HEK293 (cell line): ENCODE measurements around the gene ICAM2.
"Not testable (repeated sequence)": the region's sequence is repeated elsewhere in the genome, so short reads cannot be mapped to it uniquely, and the experiment has no call there.

Experiments used
- CTCF ChIA-PET: fragments of 350-600 bp; formaldehyde crosslinking; extraction: SDS; loops from one replicate; lab custom pipeline; 2021; ENCODE audit warnings: antibody characterized with exemption; lab: Yijun Ruan, JAX
- POLR2A ChIA-PET: fragments of 300-600 bp; formaldehyde crosslinking; extraction: SDS; loops from one replicate; lab custom pipeline; 2020; ENCODE audit warnings: antibody characterized with exemption, inconsistent platforms; lab: Yijun Ruan, JAX
- H3K27ac ChIP-seq: fragments of 200-500 bp; sonication (Bioruptor generic); 2 replicates; pipeline ENCODE4 v1.5.1; 2014; ENCODE audit warnings: low read depth, low read length, control low read depth, inconsistent platforms; ENCODE audit errors: extremely low read depth
- H3K36me3 ChIP-seq, 2 experiments: fragments of 200-500 bp in 1 of 2; sonication (Bioruptor generic) in 1 of 2; 1 replicate in 1 of 2; 2 replicates in 1 of 2; pipeline ENCODE4 v1.5.1; 2014 to 2017; ENCODE audit warnings: inconsistent platforms in 2 of 2, low read length in 2 of 2; ENCODE audit not compliant: control insufficient read depth in 2 of 2, insufficient read depth in 1 of 2
- H3K4me1 ChIP-seq: fragments of 200-500 bp; sonication (Bioruptor generic); 2 replicates; pipeline ENCODE4 v1.5.1; 2014; ENCODE audit warnings: mild to moderate bottlenecking, low read length, inconsistent platforms; ENCODE audit not compliant: control insufficient read depth, insufficient read depth
- H3K4me3 ChIP-seq: 2 replicates; pipeline ENCODE4 v1.5.1; 2011; ENCODE audit warnings: low read depth, mild to moderate bottlenecking, control low read depth, low read length, moderate library complexity
- H3K9me3 ChIP-seq: fragments of 200-500 bp; sonication (Bioruptor generic); 2 replicates; pipeline ENCODE4 v1.5.1; 2014; ENCODE audit warnings: low read depth, low read length, inconsistent platforms; ENCODE audit not compliant: control insufficient read depth, insufficient read depth
- HOXC10 ChIP-seq: sonication (generic); formaldehyde crosslinking; IDR thresholded peaks from 2 replicates; pipeline ENCODE4 v1.8.1; 2023; ENCODE audit warnings: mild to moderate bottlenecking, missing genetic modification reagents
- TSHZ1 ChIP-seq: fragments of 450-650 bp; formaldehyde crosslinking; IDR thresholded peaks from 2 replicates; pipeline ENCODE4 v1.5.1; 2016; ENCODE audit warnings: missing biosample characterization, missing genetic modification characterization, borderline replicate concordance
- WT1 ChIP-seq: fragments of 450-650 bp; formaldehyde crosslinking; IDR thresholded peaks from 2 replicates; pipeline ENCODE4 v1.5.1; 2016; ENCODE audit warnings: missing biosample characterization, missing genetic modification characterization
- YY1 ChIP-seq: fragments of 450-650 bp; formaldehyde crosslinking; IDR thresholded peaks from 2 replicates; pipeline ENCODE4 v1.5.1; 2018; ENCODE audit warnings: missing biosample characterization, missing genetic modification characterization
- ZNF112 ChIP-seq: fragments of 450-650 bp; formaldehyde crosslinking; IDR thresholded peaks from 2 replicates; pipeline ENCODE4 v1.5.0; 2017; ENCODE audit warnings: missing biosample characterization, missing genetic modification characterization
- ZNF132 ChIP-seq: fragments of 450-650 bp; formaldehyde crosslinking; IDR thresholded peaks from 2 replicates; pipeline ENCODE4 v1.5.1; 2017; ENCODE audit warnings: missing biosample characterization, missing genetic modification characterization, borderline replicate concordance
- ZNF157 ChIP-seq: fragments of 450-650 bp; formaldehyde crosslinking; IDR thresholded peaks from 2 replicates; pipeline ENCODE4 v1.5.1; 2016; ENCODE audit warnings: missing biosample characterization, missing genetic modification characterization
- ZNF202 ChIP-seq: fragments of 450-650 bp; formaldehyde crosslinking; IDR thresholded peaks from 2 replicates; pipeline ENCODE4 v1.5.1; 2016; ENCODE audit warnings: missing biosample characterization, missing genetic modification characterization, borderline replicate concordance
- ZNF211 ChIP-seq: fragments of 450-650 bp; formaldehyde crosslinking; IDR thresholded peaks from 2 replicates; pipeline ENCODE4 v1.5.1; 2016; ENCODE audit warnings: low read depth, missing biosample characterization, missing genetic modification characterization
- ZNF214 ChIP-seq: fragments of 450-650 bp; formaldehyde crosslinking; IDR thresholded peaks from 2 replicates; pipeline ENCODE4 v1.5.1; 2017; ENCODE audit warnings: missing biosample characterization, mild to moderate bottlenecking, missing genetic modification characterization, borderline replicate concordance
- ZNF324 ChIP-seq: fragments of 450-650 bp; formaldehyde crosslinking; IDR thresholded peaks from 2 replicates; pipeline ENCODE4 v1.5.1; 2016; ENCODE audit warnings: missing biosample characterization, missing genetic modification characterization
- ZNF354C ChIP-seq: fragments of 450-650 bp; formaldehyde crosslinking; IDR thresholded peaks from 2 replicates; pipeline ENCODE4 v1.5.1; 2016; ENCODE audit warnings: missing biosample characterization, missing genetic modification characterization, low read depth, borderline replicate concordance
- ZNF433 ChIP-seq: fragments of 450-650 bp; formaldehyde crosslinking; IDR thresholded peaks from 2 replicates; pipeline ENCODE4 v1.5.1; 2016; ENCODE audit warnings: missing biosample characterization, missing genetic modification characterization, low read depth
- ZNF530 ChIP-seq: fragments of 450-650 bp; formaldehyde crosslinking; IDR thresholded peaks from 2 replicates; pipeline ENCODE4 v1.5.1; 2016; ENCODE audit warnings: low read depth, missing biosample characterization, missing genetic modification characterization
- ZNF561 ChIP-seq: fragments of 450-650 bp; IDR thresholded peaks from 2 replicates; pipeline ENCODE4 v1.5.1; 2018; ENCODE audit warnings: missing biosample characterization, missing genetic modification characterization, borderline replicate concordance
- ZNF571 ChIP-seq: fragments of 450-650 bp; formaldehyde crosslinking; IDR thresholded peaks from 2 replicates; pipeline ENCODE4 v1.5.0; 2017; ENCODE audit warnings: missing biosample characterization, missing genetic modification characterization
- ZNF654 ChIP-seq: fragments of 450-650 bp; formaldehyde crosslinking; IDR thresholded peaks from 2 replicates; pipeline ENCODE4 v1.5.1; 2016; ENCODE audit warnings: low read depth, missing biosample characterization, missing genetic modification characterization
- ZNF747 ChIP-seq: fragments of 450-650 bp; formaldehyde crosslinking; IDR thresholded peaks from 2 replicates; pipeline ENCODE4 v1.5.1; 2016; ENCODE audit warnings: missing biosample characterization, missing genetic modification characterization
- ZNF791 ChIP-seq: fragments of 450-650 bp; formaldehyde crosslinking; IDR thresholded peaks from 2 replicates; pipeline ENCODE4 v1.5.1; 2016; ENCODE audit warnings: missing biosample characterization, missing genetic modification characterization
- ZSCAN5A ChIP-seq: fragments of 450-650 bp; formaldehyde crosslinking; IDR thresholded peaks from 2 replicates; pipeline ENCODE4 v1.5.1; 2016; ENCODE audit warnings: missing biosample characterization, missing genetic modification characterization
- TF ChIP-seq, protein P1 (sequence below): fragments of 450-650 bp; formaldehyde crosslinking; IDR thresholded peaks from 2 replicates; pipeline ENCODE4 v1.5.1; 2016; ENCODE audit warnings: missing biosample characterization, missing genetic modification characterization
- TF ChIP-seq, protein P2 (sequence below): fragments of 450-650 bp; formaldehyde crosslinking; IDR thresholded peaks from 2 replicates; pipeline ENCODE4 v1.5.1; 2016; ENCODE audit warnings: missing biosample characterization, missing genetic modification characterization

Gene ICAM2

DNA sequence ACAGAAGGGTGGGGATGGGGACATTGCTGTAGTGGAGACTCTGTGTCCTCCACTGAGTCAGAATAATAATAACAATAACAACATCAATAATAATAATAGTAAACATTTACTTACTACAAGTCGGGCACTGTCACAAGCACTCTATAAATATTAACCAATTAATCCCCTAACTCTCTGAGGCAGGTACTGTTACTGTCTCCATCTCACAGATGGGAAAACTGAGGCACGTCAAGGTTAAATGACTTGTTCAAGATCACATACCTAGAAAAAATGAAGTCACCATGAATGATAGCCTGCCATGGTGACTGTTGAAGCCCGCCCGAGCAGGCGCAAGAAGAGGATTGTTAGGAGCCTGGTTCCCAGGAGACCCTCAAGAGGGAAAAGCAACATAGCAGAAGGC, 12.1 kb downstream of the ICAM2 start:
- Histone ChIP-seq H3K36me3 (no peaks in the 10 kb centered on the region), H3K4me1 (no peaks in the 10 kb centered on the region; the same call in 1 of the 2 replicates), H3K4me3 (no peak overlapping the region), H3K9me3 (no peaks in the 10 kb centered on the region)
- POLR2A ChIA-PET, result no interaction called here
- TF ChIP-seq ZNF747 (tag by site-specific recombination) (no peak), ZNF211 (no peak), ZNF157 (tag by site-specific recombination) (no peak), ZNF561 (no peak), ZNF530 (no peak), ZNF324 (tag by site-specific recombination) (no peak), ZNF354C (no peak), ZNF791 (tag by site-specific recombination) (no peak), HOXC10 (CRISPR knock-in tag) (no peak), ZNF132 (tag by site-specific recombination) (no peak), ZNF112 (no peak), ZNF433 (no peak)
- TF ChIP-seq, protein P1, sequence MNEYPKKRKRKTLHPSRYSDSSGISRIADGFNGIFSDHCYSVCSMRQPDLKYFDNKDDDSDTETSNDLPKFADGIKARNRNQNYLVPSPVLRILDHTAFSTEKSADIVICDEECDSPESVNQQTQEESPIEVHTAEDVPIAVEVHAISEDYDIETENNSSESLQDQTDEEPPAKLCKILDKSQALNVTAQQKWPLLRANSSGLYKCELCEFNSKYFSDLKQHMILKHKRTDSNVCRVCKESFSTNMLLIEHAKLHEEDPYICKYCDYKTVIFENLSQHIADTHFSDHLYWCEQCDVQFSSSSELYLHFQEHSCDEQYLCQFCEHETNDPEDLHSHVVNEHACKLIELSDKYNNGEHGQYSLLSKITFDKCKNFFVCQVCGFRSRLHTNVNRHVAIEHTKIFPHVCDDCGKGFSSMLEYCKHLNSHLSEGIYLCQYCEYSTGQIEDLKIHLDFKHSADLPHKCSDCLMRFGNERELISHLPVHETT (tag by site-specific recombination), result no peak
- TF ChIP-seq, all 188 proteins: peak for 0
- no peak overlapping the region for H3K27ac ChIP-seq
- CTCF ChIA-PET, result interaction anchor here (0.6 kb wide), 1 partner anchor 8 kb away, joined by 4 read pairs; no protein-coding TSS in a partner anchor

DNA sequence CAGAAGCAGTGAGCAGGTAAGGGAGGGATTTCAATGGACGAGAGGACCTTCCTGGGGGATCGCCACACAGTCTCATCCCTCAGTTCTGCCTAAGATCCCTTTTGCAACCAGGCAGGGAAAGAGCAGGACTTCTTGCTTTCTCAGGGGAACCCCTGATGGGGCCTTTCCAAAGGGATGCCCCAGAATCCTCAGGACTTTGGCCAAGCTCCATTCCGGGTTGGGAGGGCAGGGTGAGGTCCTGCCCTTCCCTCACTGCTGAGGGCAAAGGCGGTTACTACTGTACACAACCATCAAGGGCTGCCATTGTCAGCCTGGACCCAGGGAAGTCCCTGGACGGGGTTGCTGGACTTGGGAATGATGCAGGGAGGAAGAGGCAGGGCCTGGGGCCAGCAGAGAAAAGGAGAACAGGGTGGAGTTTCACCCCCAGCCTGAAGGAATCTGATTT, 12.6 kb downstream of the ICAM2 start:
- ChIA-PET POLR2A (no interaction called here), CTCF (interaction anchor here (0.6 to 2.3 kb wide), 2 partner anchors 9 to 17 kb away, joined by 4 to 10 read pairs; no protein-coding TSS in a partner anchor)
- no peak for TF ChIP-seq YY1 (tag by site-specific recombination)
- no peak for TF ChIP-seq ZNF202 (tag by site-specific recombination)
- TF ChIP-seq ZSCAN5A (tag by site-specific recombination), result no peak
- TF ChIP-seq, protein P2, sequence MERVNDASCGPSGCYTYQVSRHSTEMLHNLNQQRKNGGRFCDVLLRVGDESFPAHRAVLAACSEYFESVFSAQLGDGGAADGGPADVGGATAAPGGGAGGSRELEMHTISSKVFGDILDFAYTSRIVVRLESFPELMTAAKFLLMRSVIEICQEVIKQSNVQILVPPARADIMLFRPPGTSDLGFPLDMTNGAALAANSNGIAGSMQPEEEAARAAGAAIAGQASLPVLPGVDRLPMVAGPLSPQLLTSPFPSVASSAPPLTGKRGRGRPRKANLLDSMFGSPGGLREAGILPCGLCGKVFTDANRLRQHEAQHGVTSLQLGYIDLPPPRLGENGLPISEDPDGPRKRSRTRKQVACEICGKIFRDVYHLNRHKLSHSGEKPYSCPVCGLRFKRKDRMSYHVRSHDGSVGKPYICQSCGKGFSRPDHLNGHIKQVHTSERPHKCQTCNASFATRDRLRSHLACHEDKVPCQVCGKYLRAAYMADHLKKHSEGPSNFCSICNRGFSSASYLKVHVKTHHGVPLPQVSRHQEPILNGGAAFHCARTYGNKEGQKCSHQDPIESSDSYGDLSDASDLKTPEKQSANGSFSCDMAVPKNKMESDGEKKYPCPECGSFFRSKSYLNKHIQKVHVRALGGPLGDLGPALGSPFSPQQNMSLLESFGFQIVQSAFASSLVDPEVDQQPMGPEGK (tag by site-specific recombination), result no peak
- no peak for TF ChIP-seq ZNF571
- no peak for TF ChIP-seq TSHZ1
- TF ChIP-seq ZNF654 (tag by site-specific recombination), result no peak
- TF ChIP-seq WT1 (tag by site-specific recombination), result no peak
- TF ChIP-seq ZNF214 (tag by site-specific recombination), result no peak
- no peaks in the 10 kb centered on the region for H3K36me3 ChIP-seq
- H3K4me3 ChIP-seq, result no peak overlapping the region
- no peak overlapping the region for H3K27ac ChIP-seq
- no peaks in the 10 kb centered on the region; the same call in 1 of the 2 replicates for H3K4me1 ChIP-seq
- H3K9me3 ChIP-seq, result no peaks in the 10 kb centered on the region

GRCh38 chr17:64007089-64007837, 13.2 kb downstream of the ICAM2 start:
- H3K36me3 ChIP-seq, H3K9me3 ChIP-seq, H3K4me1 ChIP-seq, H3K27ac ChIP-seq, POLR2A ChIA-PET, H3K4me3 ChIP-seq: not testable (repeated sequence)
- CTCF ChIA-PET, result interaction anchor here (1.0 to 2.3 kb wide), 3 partner anchors 18 to 133 kb away, joined by 3 to 10 read pairs (median 3); no protein-coding TSS in a partner anchor
